GM20431 (cell line): Measurements from ENCODE around the gene KCNH4.

Source experiments
- in situ Hi-C: fragments of 300-500 bp; cut with MseI, MboI; formaldehyde crosslinking; loops from one replicate; pipeline ENCODE4 v1.15.0; 2020; ENCODE audit warnings: low sequenced_read_pairs; ENCODE audit not compliant: unreplicated experiment

The KCNH4 gene

GRCh38 chr17:42107124-42107523 is 73.8 kb downstream of the KCNH4 start:
- in situ Hi-C loops, result no loop called here
